Rectal smooth muscle tissue (tissue), 1 donor: Measurements from ENCODE around the gene C14orf93.

Experiments used
- H3K27ac ChIP-seq: one replicate; pipeline ENCODE4 v1.7.0; 2013; ENCODE audit warnings: low read depth, low read length, inconsistent platforms
- H3K27me3 ChIP-seq: one replicate; pipeline ENCODE4 v1.7.0; 2013; ENCODE audit warnings: low read length; ENCODE audit not compliant: control insufficient read depth, insufficient read depth
- H3K36me3 ChIP-seq: one replicate; pipeline ENCODE4 v1.7.0; 2013; ENCODE audit warnings: low read length; ENCODE audit not compliant: control insufficient read depth, insufficient read depth
- H3K4me1 ChIP-seq: one replicate; pipeline ENCODE4 v1.7.0; 2013; ENCODE audit warnings: low read length; ENCODE audit not compliant: control insufficient read depth, insufficient read depth
- H3K4me3 ChIP-seq: one replicate; pipeline ENCODE4 v1.7.0; 2013; ENCODE audit warnings: low read length
- H3K9ac ChIP-seq: one replicate; pipeline ENCODE4 v1.7.0; 2013; ENCODE audit warnings: low read length

Gene C14orf93, protein sequence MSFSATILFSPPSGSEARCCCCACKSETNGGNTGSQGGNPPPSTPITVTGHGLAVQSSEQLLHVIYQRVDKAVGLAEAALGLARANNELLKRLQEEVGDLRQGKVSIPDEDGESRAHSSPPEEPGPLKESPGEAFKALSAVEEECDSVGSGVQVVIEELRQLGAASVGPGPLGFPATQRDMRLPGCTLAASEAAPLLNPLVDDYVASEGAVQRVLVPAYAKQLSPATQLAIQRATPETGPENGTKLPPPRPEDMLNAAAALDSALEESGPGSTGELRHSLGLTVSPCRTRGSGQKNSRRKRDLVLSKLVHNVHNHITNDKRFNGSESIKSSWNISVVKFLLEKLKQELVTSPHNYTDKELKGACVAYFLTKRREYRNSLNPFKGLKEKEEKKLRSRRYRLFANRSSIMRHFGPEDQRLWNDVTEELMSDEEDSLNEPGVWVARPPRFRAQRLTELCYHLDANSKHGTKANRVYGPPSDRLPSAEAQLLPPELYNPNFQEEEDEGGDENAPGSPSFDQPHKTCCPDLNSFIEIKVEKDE

DNA sequence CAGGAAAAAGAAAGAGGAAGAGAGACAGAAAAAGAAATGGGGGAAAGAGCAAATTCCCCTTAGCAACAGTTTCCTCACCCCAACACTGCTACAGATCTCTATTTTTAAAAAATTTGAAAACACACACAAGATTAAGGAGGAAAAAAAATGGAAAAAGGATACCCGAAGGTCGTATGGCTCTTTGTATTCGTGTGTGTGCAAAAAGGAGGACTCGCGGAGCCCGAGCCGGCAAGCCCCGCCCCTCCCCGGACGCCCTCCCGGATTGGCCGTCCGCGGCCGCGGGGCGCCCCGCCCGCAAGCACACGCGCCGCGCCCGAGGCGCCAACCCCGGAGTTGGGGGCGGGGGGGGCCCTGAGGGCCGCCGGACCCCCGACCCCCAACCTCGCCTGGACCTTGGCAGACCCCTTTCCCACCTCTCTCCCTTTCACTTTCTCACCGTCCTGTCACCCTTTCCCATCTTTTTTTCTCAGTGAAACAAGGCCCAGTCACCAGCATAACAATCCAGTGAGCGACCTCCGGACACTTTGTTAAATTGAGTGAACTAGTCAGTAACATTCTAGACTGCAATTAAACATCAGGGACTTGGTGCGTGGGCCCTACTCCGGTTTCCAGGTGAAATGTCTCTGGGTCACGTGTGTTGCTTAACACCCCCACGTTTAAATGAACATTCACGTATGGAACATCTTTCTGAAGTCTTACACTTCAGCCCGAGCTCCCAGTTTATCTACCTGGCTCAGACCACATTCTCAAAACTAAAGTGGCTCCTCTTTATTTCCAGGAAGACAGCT is at the start of gene C14orf93:
Gene C14orf93 (minus strand): TSS at position 205 of the 788 bp plus-strand sequence. CDS start 11,120 bp downstream, outside the sequence.
- H3K36me3 ChIP-seq: no peaks in the 10 kb centered on the region
- H3K27ac ChIP-seq: peak within 1 kb of the TSS; percentile 67
- peaks cover 5% of the 10 kb centered on the region for H3K4me1 ChIP-seq
- H3K27me3 ChIP-seq: no peaks in the 10 kb centered on the region
- H3K9ac ChIP-seq: no peak within 1 kb of the TSS
- peak within 1 kb of the TSS; percentile 81 for H3K4me3 ChIP-seq

- H3K9ac ChIP-seq: no peak overlapping the region
- H3K36me3 ChIP-seq: peaks cover 38% of the 10 kb centered on the region
- peaks cover 6% of the 10 kb centered on the region for H3K4me1 ChIP-seq
- no peaks in the 10 kb centered on the region for H3K27me3 ChIP-seq
- no peak overlapping the region for H3K4me3 ChIP-seq
- H3K27ac ChIP-seq: no peak overlapping the region
Observed at GRCh38 chr14:23058654-23059504, 48.9 kb upstream of the C14orf93 start.

DNA sequence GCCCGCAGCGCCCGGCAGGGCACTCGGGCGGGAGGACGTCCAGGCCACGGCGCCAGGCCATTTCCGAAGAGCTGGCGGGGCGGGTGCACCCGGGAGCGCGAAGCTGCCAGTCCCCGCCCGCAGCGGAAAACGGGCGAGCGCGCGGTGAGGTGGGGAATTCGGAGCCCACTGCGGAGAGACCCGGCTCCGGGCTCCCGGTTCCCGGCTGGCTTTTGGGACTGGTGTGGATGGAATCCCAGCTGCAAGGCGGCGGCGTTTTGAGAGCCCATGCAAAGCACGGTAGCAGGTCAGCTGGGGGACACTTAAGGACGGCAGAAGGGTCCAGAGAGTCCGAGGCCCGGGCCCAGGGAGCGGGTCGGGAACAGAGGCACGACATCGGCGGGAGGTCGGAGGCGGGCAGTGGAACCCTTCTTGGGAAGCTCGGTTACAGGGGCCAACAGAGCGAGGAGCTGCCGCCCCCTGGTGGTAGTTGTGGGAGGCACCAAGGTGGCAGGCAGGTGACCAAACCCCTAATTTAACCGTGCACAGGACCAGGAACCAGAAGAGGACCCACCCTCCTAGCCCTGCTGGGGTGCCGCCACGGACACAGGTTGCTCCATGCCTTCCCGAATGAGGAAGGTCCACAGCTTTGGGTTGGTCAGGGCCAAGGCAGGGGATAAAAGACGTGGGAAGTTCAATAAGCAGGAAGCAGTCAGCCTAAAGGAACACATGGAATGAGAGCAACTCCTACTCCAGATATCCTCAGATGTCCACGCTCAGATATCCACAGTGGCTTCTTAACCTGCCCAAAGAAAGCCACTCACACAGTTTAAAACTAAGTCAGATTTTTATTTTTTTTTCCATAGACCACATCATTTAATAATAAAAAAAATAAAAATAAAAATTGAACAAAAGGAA is 48.1 kb upstream of the C14orf93 start:
- no peak overlapping the region for H3K9ac ChIP-seq
- H3K27me3 ChIP-seq: no peaks in the 10 kb centered on the region
- peak overlapping the region; percentile 27 for H3K27ac ChIP-seq
- peak overlapping the region; percentile 80 for H3K4me3 ChIP-seq
- peaks cover 30% of the 10 kb centered on the region for H3K36me3 ChIP-seq
- H3K4me1 ChIP-seq: peaks cover 6% of the 10 kb centered on the region

DNA sequence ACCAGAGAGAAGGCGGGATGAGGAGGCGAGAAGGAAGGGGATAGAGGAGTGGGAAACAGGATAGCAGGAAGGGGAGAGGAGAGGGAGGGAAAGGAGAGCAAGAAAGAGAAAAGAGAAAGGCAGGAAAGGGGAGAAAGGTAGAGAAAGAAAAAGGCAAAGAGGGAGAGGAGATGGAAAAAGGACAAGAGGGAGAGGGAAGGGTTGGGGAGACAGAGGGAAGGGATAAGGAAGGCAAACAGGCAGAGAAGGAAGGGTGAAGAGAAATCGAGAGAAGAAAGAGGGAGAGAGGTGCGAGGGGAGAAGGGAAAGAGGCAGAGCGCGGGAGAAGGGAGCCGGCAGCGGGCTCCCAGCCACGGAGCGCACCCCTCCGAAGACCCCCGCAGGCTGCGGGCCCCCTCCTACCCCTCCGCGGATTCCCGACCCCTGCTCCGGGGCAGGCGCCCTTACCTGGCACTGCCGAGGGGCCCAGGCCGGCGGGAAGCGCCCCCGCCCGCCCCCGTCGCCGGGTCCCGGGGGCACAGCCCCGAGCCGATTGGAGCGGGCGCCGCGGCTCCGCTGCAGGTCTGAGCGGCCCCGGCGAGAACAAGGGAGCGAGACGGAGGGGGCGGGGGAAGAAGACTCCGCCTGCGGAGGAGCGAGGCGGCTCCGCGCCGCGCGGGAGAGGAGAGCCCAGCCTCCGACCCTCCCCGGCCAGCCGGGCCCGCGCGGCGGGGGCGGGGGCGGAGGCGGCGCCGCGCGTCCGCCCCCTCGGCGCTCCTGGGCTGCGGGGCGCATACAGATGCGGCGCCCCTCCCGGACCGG is 47.2 kb upstream of the C14orf93 start, which contains the start of gene CDH24:
Gene CDH24 (minus strand): TSS at position 565 of the 801 bp plus-strand sequence. CDS start 1,787 bp downstream, outside the sequence.
- H3K27me3 ChIP-seq: no peaks in the 10 kb centered on the region
- no peak within 1 kb of the TSS for H3K9ac ChIP-seq
- H3K36me3 ChIP-seq: peaks cover 22% of the 10 kb centered on the region
- H3K27ac ChIP-seq: peak within 1 kb of the TSS; percentile 27
- peaks cover 3% of the 10 kb centered on the region for H3K4me1 ChIP-seq
- peak within 1 kb of the TSS; percentile 80 for H3K4me3 ChIP-seq

GRCh38 chr14:23056145-23056955 is 46.4 kb upstream of the C14orf93 start:
- H3K27me3 ChIP-seq: no peaks in the 10 kb centered on the region
- peaks cover 18% of the 10 kb centered on the region for H3K36me3 ChIP-seq
- H3K4me3 ChIP-seq: peak overlapping the region; percentile 80
- H3K4me1 ChIP-seq: no peaks in the 10 kb centered on the region
- H3K27ac ChIP-seq: no peak overlapping the region
- no peak overlapping the region for H3K9ac ChIP-seq

DNA sequence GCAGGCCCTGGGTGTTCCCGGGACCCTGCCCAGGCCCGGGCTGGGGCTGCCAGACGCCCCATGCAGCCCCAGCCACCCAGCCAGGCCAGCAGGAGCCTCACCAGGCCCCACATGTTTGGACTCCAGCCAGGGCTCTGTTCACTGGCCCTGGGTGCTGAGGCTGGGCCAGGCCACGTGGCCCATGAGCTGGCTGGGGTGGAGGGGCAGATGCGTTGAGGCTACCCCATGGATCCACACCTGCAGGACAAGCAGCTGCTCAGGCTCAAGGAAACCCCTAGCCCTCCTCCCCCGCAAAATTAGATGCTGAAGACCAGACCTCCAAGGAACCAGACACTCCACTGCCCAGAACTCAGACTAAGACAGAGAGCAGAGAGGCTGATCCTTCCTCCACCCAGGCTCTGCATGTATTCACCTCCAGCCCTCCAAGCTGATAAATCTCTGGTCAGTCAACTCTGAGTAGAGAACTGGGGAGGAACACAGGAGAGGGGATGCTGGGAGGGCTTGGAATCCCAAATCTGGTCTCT is 45.7 kb upstream of the C14orf93 start:
- no peaks in the 10 kb centered on the region for H3K4me1 ChIP-seq
- no peak overlapping the region for H3K4me3 ChIP-seq
- H3K27me3 ChIP-seq: no peaks in the 10 kb centered on the region
- H3K27ac ChIP-seq: no peak overlapping the region
- no peak overlapping the region for H3K9ac ChIP-seq
- peaks cover 13% of the 10 kb centered on the region for H3K36me3 ChIP-seq

DNA sequence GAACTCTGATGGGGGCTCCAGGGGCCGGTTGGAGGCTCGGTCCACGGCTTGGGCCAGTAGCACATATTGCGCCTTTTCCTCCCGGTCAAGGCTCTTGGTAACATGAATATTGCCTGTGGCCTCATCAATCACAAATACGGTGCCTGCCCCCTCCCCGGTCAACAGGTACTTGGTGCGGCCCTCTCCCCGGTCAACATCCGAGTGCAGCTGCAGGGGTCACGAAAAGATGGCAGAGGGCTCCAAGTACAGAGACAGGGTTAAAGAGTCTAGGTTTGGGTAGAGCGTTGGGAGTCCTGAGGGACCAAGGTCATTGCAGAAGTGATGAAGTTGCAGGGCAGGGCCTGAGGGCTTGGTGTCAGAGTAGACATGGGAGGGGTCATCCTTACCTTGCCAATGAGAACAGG is 45.2 kb upstream of the C14orf93 start:
- Histone ChIP-seq H3K27me3 (no peaks in the 10 kb centered on the region), H3K36me3 (peaks cover 12% of the 10 kb centered on the region), H3K4me3 (no peak overlapping the region), H3K4me1 (no peaks in the 10 kb centered on the region), H3K9ac (no peak overlapping the region), H3K27ac (no peak overlapping the region)

GRCh38 chr14:23054000-23054811 is 44.3 kb upstream of the C14orf93 start:
- H3K9ac ChIP-seq: no peak overlapping the region
- H3K4me1 ChIP-seq: no peaks in the 10 kb centered on the region
- no peaks in the 10 kb centered on the region for H3K27me3 ChIP-seq
- H3K4me3 ChIP-seq: no peak overlapping the region
- H3K36me3 ChIP-seq: peaks cover 6% of the 10 kb centered on the region
- no peak overlapping the region for H3K27ac ChIP-seq

GRCh38 chr14:23053426-23053825 is 43.5 kb upstream of the C14orf93 start:
- H3K36me3 ChIP-seq: no peaks in the 10 kb centered on the region
- no peak overlapping the region for H3K27ac ChIP-seq
- H3K9ac ChIP-seq: no peak overlapping the region
- no peak overlapping the region for H3K4me3 ChIP-seq
- H3K4me1 ChIP-seq: no peaks in the 10 kb centered on the region
- no peaks in the 10 kb centered on the region for H3K27me3 ChIP-seq
